Neutrophil (primary cell): ENCODE data around the gene L3MBTL3.

Source experiments
- H3K27ac ChIP-seq: fragments of 200-600 bp; sonication (generic); 2 replicates; pipeline ENCODE4 v1.5.1; 2016; ENCODE audit warnings: mild to moderate bottlenecking, moderate library complexity
- H3K27me3 ChIP-seq: fragments of 200-600 bp; sonication (generic); 2 replicates; pipeline ENCODE4 v1.6.0; 2016; ENCODE audit warnings: mild to moderate bottlenecking
- H3K36me3 ChIP-seq: fragments of 200-600 bp; sonication (generic); 2 replicates; pipeline ENCODE4 v1.5.1; 2017
- H3K4me1 ChIP-seq, 2 experiments: fragments of 200-600 bp in 1 of 2; sonication (generic) in 1 of 2; 1 replicate in 1 of 2; 2 replicates in 1 of 2; pipeline versions ENCODE4 v1.5.1 to v1.6.1; 2013 to 2016; ENCODE audit warnings: low read depth in 1 of 2, low read length in 1 of 2, mild to moderate bottlenecking in 1 of 2, moderate library complexity in 1 of 2; ENCODE audit not compliant: control insufficient read depth in 1 of 2, insufficient read depth in 1 of 2
- H3K4me3 ChIP-seq, 2 experiments: fragments of 200-600 bp in 1 of 2; sonication (generic) in 1 of 2; 1 replicate in 1 of 2; 2 replicates in 1 of 2; pipeline ENCODE4 v1.5.1; 2013 to 2016; ENCODE audit warnings: low read depth in 1 of 2, low read length in 1 of 2, mild to moderate bottlenecking in 1 of 2, moderate library complexity in 1 of 2
- H3K9me3 ChIP-seq: fragments of 200-600 bp; sonication (generic); 2 replicates; pipeline ENCODE4 v1.5.1; 2016
- TF ChIP-seq, protein P1 (sequence below): fragments of 200-600 bp; sonication (generic); IDR thresholded peaks from 2 replicates; pipeline ENCODE4 v1.5.1; 2016; ENCODE audit warnings: antibody characterized with exemption

L3MBTL3 gene

DNA sequence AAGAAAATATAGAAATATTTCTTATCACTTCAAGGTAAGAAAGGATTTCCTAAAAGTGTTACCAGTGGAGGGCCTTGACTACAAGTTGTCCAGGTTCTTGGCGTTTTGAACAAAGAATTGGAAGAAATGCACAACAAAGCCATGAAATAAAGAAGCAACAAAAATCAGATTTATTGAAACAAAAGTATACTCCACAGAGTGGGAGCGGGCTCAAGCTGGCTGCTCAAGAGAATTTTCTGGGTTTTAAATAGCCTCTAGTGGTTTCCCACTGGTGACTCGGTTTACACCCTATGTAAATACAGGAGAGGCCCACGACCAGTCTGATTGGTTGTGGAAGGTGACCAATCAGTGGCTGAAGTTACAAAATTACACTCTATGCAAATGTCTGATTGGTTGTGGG lies 140.2 kb downstream of the L3MBTL3 start:
- H3K4me1 ChIP-seq = no peaks in the 10 kb centered on the region
- no peak overlapping the region for H3K4me3 ChIP-seq
- TF ChIP-seq, protein P1, sequence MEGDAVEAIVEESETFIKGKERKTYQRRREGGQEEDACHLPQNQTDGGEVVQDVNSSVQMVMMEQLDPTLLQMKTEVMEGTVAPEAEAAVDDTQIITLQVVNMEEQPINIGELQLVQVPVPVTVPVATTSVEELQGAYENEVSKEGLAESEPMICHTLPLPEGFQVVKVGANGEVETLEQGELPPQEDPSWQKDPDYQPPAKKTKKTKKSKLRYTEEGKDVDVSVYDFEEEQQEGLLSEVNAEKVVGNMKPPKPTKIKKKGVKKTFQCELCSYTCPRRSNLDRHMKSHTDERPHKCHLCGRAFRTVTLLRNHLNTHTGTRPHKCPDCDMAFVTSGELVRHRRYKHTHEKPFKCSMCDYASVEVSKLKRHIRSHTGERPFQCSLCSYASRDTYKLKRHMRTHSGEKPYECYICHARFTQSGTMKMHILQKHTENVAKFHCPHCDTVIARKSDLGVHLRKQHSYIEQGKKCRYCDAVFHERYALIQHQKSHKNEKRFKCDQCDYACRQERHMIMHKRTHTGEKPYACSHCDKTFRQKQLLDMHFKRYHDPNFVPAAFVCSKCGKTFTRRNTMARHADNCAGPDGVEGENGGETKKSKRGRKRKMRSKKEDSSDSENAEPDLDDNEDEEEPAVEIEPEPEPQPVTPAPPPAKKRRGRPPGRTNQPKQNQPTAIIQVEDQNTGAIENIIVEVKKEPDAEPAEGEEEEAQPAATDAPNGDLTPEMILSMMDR = no peak
- H3K9me3 ChIP-seq = no peaks in the 10 kb centered on the region
- no peaks in the 10 kb centered on the region for H3K36me3 ChIP-seq
- no peak overlapping the region for H3K27ac ChIP-seq
- H3K27me3 ChIP-seq = no peaks in the 10 kb centered on the region

DNA sequence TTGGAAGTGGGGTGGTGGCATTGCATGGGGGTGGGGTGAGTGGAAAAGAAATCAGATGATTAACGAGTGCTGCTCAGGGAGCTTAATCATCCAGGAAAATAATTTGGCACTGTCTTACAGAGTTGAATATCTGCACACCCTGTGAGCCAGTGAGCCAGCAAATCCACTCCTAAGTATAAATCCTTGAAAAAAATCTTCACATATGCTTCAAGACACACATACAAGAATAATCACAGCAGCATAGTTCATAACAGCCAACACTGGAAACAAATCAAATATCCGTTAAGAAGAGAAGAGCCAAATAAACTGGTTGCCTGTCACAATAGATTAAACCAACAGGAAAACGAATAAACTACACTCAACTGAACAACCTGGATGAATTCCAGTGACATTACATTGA lies 141.6 kb downstream of the L3MBTL3 start:
- TF ChIP-seq, protein P1 = no peak
- no peaks in the 10 kb centered on the region for H3K36me3 ChIP-seq
- H3K4me1 ChIP-seq = no peaks in the 10 kb centered on the region
- H3K27ac ChIP-seq = no peak overlapping the region
- no peak overlapping the region for H3K4me3 ChIP-seq
- H3K27me3 ChIP-seq = no peaks in the 10 kb centered on the region
- H3K9me3 ChIP-seq = no peaks in the 10 kb centered on the region

DNA sequence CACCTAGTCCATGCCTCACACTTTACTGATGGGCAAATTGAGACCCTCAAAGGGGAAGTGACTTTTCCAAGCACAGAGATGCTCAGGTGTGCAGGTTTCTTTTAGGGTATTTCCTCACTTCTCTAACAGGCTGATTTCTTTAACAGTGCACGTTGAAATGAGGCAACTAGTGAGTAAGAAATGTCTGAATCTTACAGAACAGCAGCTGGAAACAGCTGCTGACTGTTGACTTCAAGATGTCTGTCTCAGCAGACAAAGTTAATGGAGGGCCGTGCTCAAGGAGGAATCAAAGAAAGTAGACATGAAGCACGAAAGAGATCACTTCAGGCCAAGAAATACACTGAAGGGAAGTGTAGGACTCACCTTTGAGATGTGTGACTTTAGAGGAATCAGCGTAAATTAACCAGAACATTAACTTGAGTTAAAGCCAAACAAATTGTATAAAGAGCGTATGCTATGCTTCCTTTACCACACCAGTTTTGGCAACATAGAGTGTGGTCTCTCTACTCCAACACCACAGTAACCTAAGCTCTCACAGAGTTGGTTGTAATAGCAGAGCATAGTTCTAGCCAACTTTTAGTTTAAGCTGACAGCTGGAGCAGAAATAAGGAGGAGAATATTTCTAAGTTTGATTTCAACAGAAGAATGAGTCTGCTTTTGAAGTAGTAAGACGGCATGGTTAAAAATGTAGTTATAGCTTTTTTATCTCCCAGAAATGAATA lies 143.5 kb downstream of the L3MBTL3 start:
- TF ChIP-seq, protein P1 = no peak

DNA sequence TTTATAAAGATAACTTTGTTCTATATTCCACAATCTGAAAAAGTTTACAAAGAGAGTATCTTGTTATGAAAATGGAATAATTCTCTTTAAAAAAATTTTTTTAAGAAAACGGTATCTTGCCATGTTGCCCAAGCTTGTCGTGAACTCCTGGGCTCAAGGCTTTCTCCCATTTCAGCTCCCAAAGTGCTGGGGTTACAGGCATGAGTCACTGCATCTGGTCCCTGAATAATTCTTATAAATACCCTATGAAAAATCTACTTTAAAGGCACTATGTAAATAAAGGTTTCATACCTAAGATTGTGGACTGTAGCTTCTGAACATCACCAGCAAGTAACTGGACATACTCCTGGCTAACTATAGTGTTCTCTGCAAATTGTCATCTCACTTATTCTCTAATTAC lies 144.0 kb downstream of the L3MBTL3 start:
- Histone ChIP-seq H3K36me3 (no peaks in the 10 kb centered on the region), H3K9me3 (no peaks in the 10 kb centered on the region), H3K4me1 (no peaks in the 10 kb centered on the region), H3K27me3 (no peaks in the 10 kb centered on the region), H3K27ac (no peak overlapping the region), H3K4me3 (no peak overlapping the region)
- TF ChIP-seq, protein P1 = no peak

More for the DNA sequence above, 143.5 kb downstream of the L3MBTL3 start:
- Histone ChIP-seq H3K27ac (no peak overlapping the region), H3K36me3 (no peaks in the 10 kb centered on the region), H3K27me3 (no peaks in the 10 kb centered on the region), H3K4me1 (no peaks in the 10 kb centered on the region), H3K4me3 (no peak overlapping the region), H3K9me3 (no peaks in the 10 kb centered on the region)

DNA sequence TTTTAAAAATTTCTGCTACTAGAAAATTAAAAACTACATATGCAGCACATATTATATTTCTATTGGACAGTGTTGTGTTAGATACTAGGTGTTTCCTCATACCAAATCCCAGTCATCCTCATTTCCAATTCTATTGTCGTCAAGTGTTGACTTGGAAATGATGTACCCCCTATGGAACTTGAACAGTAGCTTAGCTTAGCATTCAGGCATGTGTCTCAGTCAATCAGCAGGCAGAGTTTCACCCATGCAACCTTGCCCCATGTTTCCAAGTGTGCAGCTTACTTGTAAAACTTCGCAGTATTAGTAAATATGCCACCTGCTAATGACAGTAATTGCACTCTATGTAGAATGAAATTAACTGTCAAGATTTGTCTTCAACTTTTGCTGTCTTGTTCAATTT lies 144.9 kb downstream of the L3MBTL3 start:
- no peak overlapping the region for H3K4me3 ChIP-seq
- H3K4me1 ChIP-seq = no peaks in the 10 kb centered on the region
- no peaks in the 10 kb centered on the region for H3K27me3 ChIP-seq
- TF ChIP-seq, protein P1 = no peak
- H3K9me3 ChIP-seq = no peaks in the 10 kb centered on the region
- H3K36me3 ChIP-seq = no peaks in the 10 kb centered on the region
- H3K27ac ChIP-seq = no peak overlapping the region
